ENCODE measurements around the gene NFATC2. TPM values are rescaled to one million over a fixed set of nuclear protein-coding genes. Genes with fewer than 3 reads are reported as not detected.

Gene NFATC2
- total RNA-seq, 1 donor from 2014 or later, result 87.5 TPM

GRCh38 chr20:51497542-51498467 is 44.7 kb downstream of the NFATC2 start:
- intact Hi-C loops (cut with micrococcal nuclease), result loop anchor here (1.0 to 5.0 kb wide), 2 partner anchors 18 to 111 kb away; no protein-coding TSS in a partner anchor

- intact Hi-C loops (cut with micrococcal nuclease), result loop anchor here (1.0 to 5.0 kb wide), 2 partner anchors 17 to 110 kb away; no protein-coding TSS in a partner anchor
These were observed 45.6 kb downstream of the NFATC2 start for GRCh38 chr20:51496964-51497363.

GRCh38 chr20:51495921-51496545 is 46.5 kb downstream of the NFATC2 start:
- intact Hi-C loops (cut with micrococcal nuclease), result loop anchor here (5.0 kb wide), 1 partner anchor 109 kb away; no protein-coding TSS in a partner anchor

GRCh38 chr20:51495291-51495690 is 47.2 kb downstream of the NFATC2 start:
- intact Hi-C loops (cut with micrococcal nuclease), result loop anchor here (5.0 kb wide), 1 partner anchor 108 kb away; no protein-coding TSS in a partner anchor

GRCh38 chr20:51494241-51495110 is 48.0 kb downstream of the NFATC2 start:
- intact Hi-C loops (cut with micrococcal nuclease), result loop anchor here (1.0 to 5.0 kb wide), 2 partner anchors 13 to 107 kb away; no protein-coding TSS in a partner anchor

GRCh38 chr20:51493346-51493791 is 49.1 kb downstream of the NFATC2 start:
- intact Hi-C loops (cut with micrococcal nuclease), result no loop called here

- intact Hi-C loops (cut with micrococcal nuclease), result no loop called here
These were observed 50.1 kb downstream of the NFATC2 start for GRCh38 chr20:51492167-51493092.

- intact Hi-C loops (cut with micrococcal nuclease), result no loop called here
These were observed 51.1 kb downstream of the NFATC2 start for GRCh38 chr20:51491393-51491792.

- intact Hi-C loops (cut with micrococcal nuclease), result no loop called here
These were observed 51.9 kb downstream of the NFATC2 start for GRCh38 chr20:51490635-51491034.

GRCh38 chr20:51489611-51490010 is 52.9 kb downstream of the NFATC2 start:
- intact Hi-C loops (cut with micrococcal nuclease), result no loop called here

- intact Hi-C loops (cut with micrococcal nuclease), result no loop called here
These were observed 54.2 kb downstream of the NFATC2 start for GRCh38 chr20:51488331-51488730.

GRCh38 chr20:51487565-51488268 is 54.8 kb downstream of the NFATC2 start:
- intact Hi-C loops (cut with micrococcal nuclease), result no loop called here

GRCh38 chr20:51487076-51487475 is 55.4 kb downstream of the NFATC2 start:
- intact Hi-C loops (cut with micrococcal nuclease), result no loop called here

GRCh38 chr20:51486197-51487005 is 56.1 kb downstream of the NFATC2 start:
- intact Hi-C loops (cut with micrococcal nuclease), result no loop called here

GRCh38 chr20:51484831-51485230 is 57.7 kb downstream of the NFATC2 start:
- intact Hi-C loops (cut with micrococcal nuclease), result loop anchor here (5.0 kb wide), 1 partner anchor 112 kb away; no protein-coding TSS in a partner anchor

- intact Hi-C loops (cut with micrococcal nuclease), result loop anchor here (5.0 kb wide), 1 partner anchor 113 kb away; no protein-coding TSS in a partner anchor
These were observed 58.2 kb downstream of the NFATC2 start for GRCh38 chr20:51484141-51484815.

GRCh38 chr20:51482836-51483473 is 59.6 kb downstream of the NFATC2 start:
- intact Hi-C loops (cut with micrococcal nuclease), result loop anchor here (5.0 kb wide), 1 partner anchor 114 kb away; no protein-coding TSS in a partner anchor

Data from T-helper 1 cell treated with Interleukin-12 subunit alpha and Interleukin-12 subunit beta and Interleukin-4 antibody, amounts not matched to agents 30 ng/mL and 1 ng/mL, for 36 hours (primary cell).